CD4-positive, alpha-beta T cell treated with Interferon alpha-2 for 1 hour (primary cell): ENCODE data around the gene AATK.
A peak's percentile ranks its signal among the peaks of the same experiment; 100 is the strongest.

ENCODE experiments used
- DNase-seq, 2 donors: peaks; one replicate each; pipeline ENCODE4 v3.0.0-alpha.2; 2020 to 2022

AATK gene

GRCh38 chr17:81111066-81111465 lies 55.0 kb downstream of the AATK start:
- no peak for DNase-seq

GRCh38 chr17:81110488-81111040 lies 55.5 kb downstream of the AATK start:
- DNase-seq: no peak

GRCh38 chr17:81109957-81110356 lies 56.1 kb downstream of the AATK start:
- DNase-seq: no peak

- no peak for DNase-seq
Observed at GRCh38 chr17:81108220-81108619, 57.8 kb downstream of the AATK start.

GRCh38 chr17:81106716-81107115 lies 59.3 kb downstream of the AATK start:
- DNase-seq: no peak

- DNase-seq: no peak
Observed at GRCh38 chr17:81103379-81103778, 62.6 kb downstream of the AATK start.

- no peak for DNase-seq
Observed at GRCh38 chr17:81102869-81103268, 63.2 kb downstream of the AATK start.

GRCh38 chr17:81102352-81102751 lies 63.7 kb downstream of the AATK start:
- DNase-seq: no peak

GRCh38 chr17:81101614-81102306 lies 64.3 kb downstream of the AATK start:
- peak; percentile 87 to 92 for DNase-seq

- DNase-seq: no peak
Observed at GRCh38 chr17:81100668-81101067, 65.4 kb downstream of the AATK start.

GRCh38 chr17:81099888-81100287 lies 66.1 kb downstream of the AATK start:
- DNase-seq: no peak

GRCh38 chr17:81097943-81098308 lies 68.1 kb downstream of the AATK start:
- DNase-seq: peak in 1 of 2 donors; percentile 3

- DNase-seq: peak; percentile 27 to 52
Observed at GRCh38 chr17:81097134-81097942, 68.7 kb downstream of the AATK start.

- no peak for DNase-seq
Observed at GRCh38 chr17:81096741-81097133, 69.3 kb downstream of the AATK start.

- peak in 1 of 2 donors; percentile 13 for DNase-seq
Observed at GRCh38 chr17:81095383-81095762, 70.6 kb downstream of the AATK start.

- DNase-seq: peak; percentile 87 to 92
Observed at GRCh38 chr17:81094509-81095382, 71.3 kb downstream of the AATK start.

GRCh38 chr17:81093619-81094508 lies 72.2 kb downstream of the AATK start:
- no peak for DNase-seq

GRCh38 chr17:81092518-81093095 lies 73.4 kb downstream of the AATK start:
- DNase-seq: no peak

- DNase-seq: no peak
Observed at GRCh38 chr17:81091774-81092517, 74.1 kb downstream of the AATK start.

GRCh38 chr17:81091154-81091553 lies 74.9 kb downstream of the AATK start:
- no peak for DNase-seq
